ENCODE results near the gene PGLYRP4. TPM values are rescaled to one million over a fixed set of nuclear protein-coding genes. Genes with fewer than 3 reads are reported as not detected.
"Not testable (repeated sequence)": the region's sequence is repeated elsewhere in the genome, so short reads cannot be mapped to it uniquely, and the experiment has no call there.

Gene PGLYRP4
- total RNA-seq, 1 donor from 2014 or later, result not detected

GRCh38 chr1:153339802-153340201, 8.8 kb downstream of the PGLYRP4 start:
- intact Hi-C loops (cut with micrococcal nuclease), result no loop called here

- intact Hi-C loops (cut with micrococcal nuclease), result no loop called here
These were observed 10.4 kb downstream of the PGLYRP4 start for GRCh38 chr1:153337980-153338853.

GRCh38 chr1:153336650-153337049, 12.0 kb downstream of the PGLYRP4 start:
- intact Hi-C loops (cut with micrococcal nuclease), result no loop called here

- intact Hi-C loops (cut with micrococcal nuclease), result no loop called here
These were observed 14.7 kb downstream of the PGLYRP4 start for GRCh38 chr1:153333902-153334301.

GRCh38 chr1:153324912-153325311, 23.7 kb downstream of the PGLYRP4 start:
- intact Hi-C loops (cut with micrococcal nuclease), result no loop called here

GRCh38 chr1:153322568-153322967, 26.1 kb downstream of the PGLYRP4 start:
- intact Hi-C loops (cut with micrococcal nuclease), result no loop called here

- intact Hi-C loops (cut with micrococcal nuclease), result not testable (repeated sequence)
These were observed 30.5 kb downstream of the PGLYRP4 start for GRCh38 chr1:153318145-153318544.

GRCh38 chr1:153316013-153316412, 32.6 kb downstream of the PGLYRP4 start:
- intact Hi-C loops (cut with micrococcal nuclease), result not testable (repeated sequence)

GRCh38 chr1:153314388-153314787, 34.3 kb downstream of the PGLYRP4 start:
- intact Hi-C loops (cut with micrococcal nuclease), result not testable (repeated sequence)

- intact Hi-C loops (cut with micrococcal nuclease), result no loop called here
These were observed 35.4 kb downstream of the PGLYRP4 start for GRCh38 chr1:153313288-153313687.

GRCh38 chr1:153312570-153313186, 36.0 kb downstream of the PGLYRP4 start, which contains the start of gene PGLYRP3:
TSS of gene PGLYRP3 (minus strand) at chr1:153312952. CDS start at chr1:153310665, 2,287 bp downstream.
- intact Hi-C loops (cut with micrococcal nuclease), result no loop called here

GRCh38 chr1:153310526-153310925, 38.1 kb downstream of the PGLYRP4 start:
- intact Hi-C loops (cut with micrococcal nuclease), result no loop called here

- intact Hi-C loops (cut with micrococcal nuclease), result no loop called here
These were observed 39.2 kb downstream of the PGLYRP4 start for GRCh38 chr1:153309441-153309840.

- intact Hi-C loops (cut with micrococcal nuclease), result no loop called here
These were observed 40.1 kb downstream of the PGLYRP4 start for GRCh38 chr1:153308540-153308939.

- intact Hi-C loops (cut with micrococcal nuclease), result no loop called here
These were observed 41.4 kb downstream of the PGLYRP4 start for GRCh38 chr1:153307221-153307600.

GRCh38 chr1:153306303-153307220, 42.1 kb downstream of the PGLYRP4 start:
- intact Hi-C loops (cut with micrococcal nuclease), result no loop called here

GRCh38 chr1:153305682-153306081, 43.0 kb downstream of the PGLYRP4 start:
- intact Hi-C loops (cut with micrococcal nuclease), result no loop called here

- intact Hi-C loops (cut with micrococcal nuclease), result no loop called here
These were observed 46.3 kb downstream of the PGLYRP4 start for GRCh38 chr1:153302308-153302707.

- intact Hi-C loops (cut with micrococcal nuclease), result loop anchor here (5.0 kb wide), 1 partner anchor 1012 kb away; no protein-coding TSS in a partner anchor
These were observed 54.8 kb downstream of the PGLYRP4 start for GRCh38 chr1:153293851-153294250.

- intact Hi-C loops (cut with micrococcal nuclease), result loop anchor here (5.0 kb wide), 1 partner anchor 1011 kb away; no protein-coding TSS in a partner anchor
These were observed 55.2 kb downstream of the PGLYRP4 start for GRCh38 chr1:153293480-153293775.

GRCh38 chr1:153292740-153293479, 55.7 kb downstream of the PGLYRP4 start:
- intact Hi-C loops (cut with micrococcal nuclease), result loop anchor here (5.0 kb wide), 1 partner anchor 1011 kb away; no protein-coding TSS in a partner anchor
